Iris pigment epithelial cell (primary cell): ENCODE data around the gene VPS52.

Source experiments
- DNase-seq: peaks from one replicate; pipeline ENCODE4 v3.0.0-alpha.2; 2011; ENCODE audit warnings: low read depth

The VPS52 gene

DNA sequence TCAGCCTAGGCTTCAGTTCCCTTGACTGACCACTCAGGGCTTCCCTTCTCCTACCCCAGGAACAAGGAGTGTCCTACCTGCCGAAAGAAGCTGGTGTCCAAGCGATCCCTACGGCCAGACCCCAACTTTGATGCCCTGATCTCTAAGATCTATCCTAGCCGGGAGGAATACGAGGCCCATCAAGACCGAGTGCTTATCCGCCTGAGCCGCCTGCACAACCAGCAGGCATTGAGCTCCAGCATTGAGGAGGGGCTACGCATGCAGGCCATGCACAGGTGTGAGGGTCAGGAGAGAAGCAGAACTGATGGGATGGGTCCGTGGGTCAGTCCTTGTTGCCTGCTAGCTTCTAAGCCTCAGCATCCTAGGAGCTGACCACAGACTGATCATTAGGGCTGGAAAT is 61.8 kb downstream of the VPS52 start:
- no peak for DNase-seq

DNA sequence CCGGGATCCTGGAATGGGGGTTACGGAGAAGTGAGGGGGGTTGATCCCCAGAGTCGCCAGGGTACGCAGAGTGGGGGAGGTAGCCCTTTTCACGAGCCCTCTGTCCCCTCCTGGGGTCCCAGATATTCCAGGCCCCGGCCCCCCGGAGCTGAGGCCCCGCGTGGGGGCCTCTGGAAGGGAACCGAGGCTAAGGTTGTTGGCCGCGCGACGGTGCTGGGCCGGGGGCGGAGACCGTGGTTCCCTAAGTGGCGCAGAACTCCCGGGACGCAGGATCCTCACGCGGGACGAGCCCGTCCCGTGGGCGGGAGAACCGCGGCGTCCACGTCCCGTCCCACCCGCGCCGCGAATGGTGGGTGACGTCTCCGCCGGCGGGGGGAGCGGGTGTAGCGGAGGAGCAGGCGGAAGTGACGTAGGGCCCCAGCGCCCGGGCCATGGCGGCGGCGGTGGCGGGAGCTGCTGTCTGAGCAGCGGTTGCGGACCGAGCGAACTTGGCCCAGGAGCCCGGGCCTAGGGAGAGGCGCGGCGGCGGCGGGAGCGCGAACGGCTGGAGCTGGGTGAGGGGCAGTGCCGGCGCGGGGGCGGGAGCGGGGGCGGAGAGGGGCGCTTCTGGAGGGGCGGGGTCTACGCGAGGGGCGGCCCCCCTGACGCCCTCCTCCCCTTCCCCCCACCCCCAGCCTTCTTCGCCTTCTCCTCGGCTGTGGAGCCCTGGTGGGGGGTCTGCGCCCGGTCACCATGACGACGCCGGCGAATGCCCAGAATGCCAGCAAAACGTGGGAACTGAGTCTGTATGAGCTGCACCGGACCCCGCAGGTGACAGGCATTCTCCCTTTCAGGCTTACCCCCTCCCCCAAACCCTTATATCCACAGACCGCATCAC is 63.3 kb downstream of the VPS52 start, which contains the start of gene RING1:
Gene RING1, plus strand, starts transcription at position 410 of the 877 bp plus-strand sequence. Its CDS starts 323 bp downstream, at position 733.
- DNase-seq, result peak; percentile 72

DNA sequence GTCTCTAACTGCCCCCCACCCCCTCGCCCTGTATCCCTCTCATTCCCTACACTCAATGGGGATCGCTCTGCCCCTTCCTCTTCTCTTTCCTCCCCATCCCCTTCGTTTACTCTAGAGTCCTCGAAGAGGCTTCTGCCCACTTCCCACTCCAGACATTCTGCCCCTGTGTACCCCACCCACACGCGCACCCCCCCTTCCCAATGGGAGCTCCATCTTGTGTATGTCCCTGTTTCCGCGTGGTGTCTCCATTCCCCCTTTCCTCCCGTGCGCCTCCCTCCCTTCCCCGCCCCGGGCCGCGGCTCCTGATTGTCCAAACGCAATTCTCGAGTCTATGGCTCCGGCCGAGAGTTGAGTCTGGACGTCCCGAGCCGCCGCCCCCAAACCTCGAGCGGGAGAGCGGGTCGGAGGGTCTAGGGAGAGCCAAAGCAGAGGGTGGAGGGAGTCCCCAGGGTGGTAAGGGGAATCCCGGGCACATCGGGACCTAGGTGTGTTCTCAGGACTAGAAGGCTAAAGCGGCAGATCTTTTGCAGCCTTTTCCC is 64.1 kb downstream of the VPS52 start:
- peak; percentile 56 for DNase-seq

DNA sequence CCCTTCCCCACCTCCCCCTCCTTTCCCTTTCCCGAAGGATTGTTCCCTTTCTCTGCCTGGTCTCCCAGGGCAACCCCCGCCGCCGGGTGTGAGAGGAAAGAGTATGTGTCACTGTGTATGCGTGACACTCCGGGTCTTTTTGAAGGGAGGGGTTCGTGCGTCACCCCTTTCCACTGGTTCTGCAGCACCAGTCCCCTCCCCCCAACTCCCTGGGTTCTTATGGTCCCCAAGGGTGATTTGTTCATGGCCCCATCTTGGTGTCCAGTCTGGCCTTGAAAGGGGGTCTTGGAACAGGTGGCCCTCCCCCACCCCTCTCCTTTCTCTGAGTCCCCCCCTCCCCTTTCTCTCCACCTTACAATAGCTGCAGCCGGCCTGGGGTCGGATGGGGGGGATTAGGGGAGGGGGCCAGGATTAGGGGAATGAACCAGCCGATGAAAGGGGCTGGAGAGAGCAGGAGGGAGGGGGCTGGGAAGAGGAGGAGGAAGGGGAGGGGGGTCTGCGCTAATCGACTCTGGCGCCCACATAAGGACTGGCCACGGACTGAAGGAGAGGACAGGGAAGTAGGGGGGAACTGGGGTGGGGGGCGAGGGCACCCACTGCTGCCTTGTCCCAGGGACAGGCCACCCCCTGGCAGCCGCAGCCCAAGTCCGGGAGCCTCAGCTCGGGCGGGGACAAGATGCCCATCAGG is 64.7 kb downstream of the VPS52 start:
- no peak for DNase-seq

DNA sequence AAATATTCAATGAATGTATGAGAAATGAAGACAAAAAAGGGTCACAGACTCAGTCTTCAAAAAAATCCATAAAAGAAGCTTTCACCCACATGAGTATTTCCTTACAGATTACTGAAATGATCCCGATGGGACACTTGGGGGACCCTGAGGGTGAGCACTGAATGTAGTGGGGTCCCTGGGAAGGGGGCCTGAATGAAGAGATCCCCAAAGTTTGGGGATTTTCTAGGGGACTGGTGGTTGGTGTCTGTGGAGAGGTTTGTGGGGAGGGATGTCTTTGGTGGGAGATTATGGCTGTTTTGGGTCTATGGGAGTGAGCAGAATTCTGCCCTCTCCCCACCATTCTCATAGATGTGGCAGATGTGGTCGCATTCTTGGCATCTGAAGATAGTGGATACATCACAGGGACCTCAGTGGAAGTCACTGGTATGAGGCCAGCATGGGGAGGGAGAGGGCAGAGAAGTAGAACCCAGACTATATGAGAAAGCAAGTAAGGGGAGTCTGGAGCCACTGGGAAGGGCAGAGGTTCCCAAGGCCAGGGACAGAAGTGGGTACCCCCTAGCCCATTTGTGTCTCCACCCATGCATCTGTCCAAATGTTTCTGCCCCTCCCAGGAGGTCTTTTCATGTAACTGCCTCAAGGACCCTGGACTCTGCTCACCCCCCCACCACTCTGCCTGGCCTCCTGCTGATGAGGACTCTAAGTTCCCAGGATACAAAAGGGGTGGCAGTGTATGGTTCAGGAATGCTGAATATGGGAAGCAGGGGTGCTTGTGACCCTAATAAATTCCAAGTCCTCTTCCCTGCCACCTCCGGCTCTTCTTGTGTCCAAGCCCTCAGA is 65.4 kb downstream of the VPS52 start:
- DNase-seq, result no peak

DNA sequence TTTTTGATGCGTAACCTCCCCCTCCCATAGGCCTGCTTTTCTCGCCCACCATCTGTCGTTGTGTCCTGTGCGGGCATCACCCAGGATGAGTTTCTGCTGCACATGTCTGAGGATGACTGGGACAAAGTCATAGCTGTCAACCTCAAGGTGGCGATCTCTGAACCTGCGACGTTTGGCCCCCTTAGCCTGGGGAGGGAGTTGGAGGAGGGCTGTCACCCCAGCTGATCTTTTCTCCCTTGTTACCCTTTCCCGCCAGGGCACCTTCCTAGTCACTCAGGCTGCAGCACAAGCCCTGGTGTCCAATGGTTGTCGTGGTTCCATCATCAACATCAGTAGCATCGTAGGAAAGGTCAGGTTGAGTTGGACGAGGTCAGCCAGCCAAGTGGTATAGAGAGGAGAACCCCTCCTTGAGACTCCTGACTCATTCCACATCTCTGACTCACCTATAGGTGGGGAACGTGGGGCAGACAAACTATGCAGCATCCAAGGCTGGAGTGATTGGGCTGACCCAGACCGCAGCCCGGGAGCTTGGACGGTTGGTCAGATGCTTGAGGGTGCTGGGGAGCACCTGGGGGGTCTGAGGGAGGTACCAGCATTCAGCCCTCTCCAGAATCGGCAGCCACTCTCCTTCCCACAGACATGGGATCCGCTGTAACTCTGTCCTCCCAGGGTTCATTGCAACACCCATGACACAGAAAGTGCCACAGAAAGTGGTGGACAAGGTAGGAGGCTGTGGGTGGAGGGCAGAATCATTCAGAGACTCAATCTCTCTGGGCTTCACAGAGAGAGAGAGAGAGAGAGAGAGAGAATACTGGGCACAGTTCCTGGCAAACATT is 66.3 kb downstream of the VPS52 start:
- DNase-seq, result peak; percentile 52

DNA sequence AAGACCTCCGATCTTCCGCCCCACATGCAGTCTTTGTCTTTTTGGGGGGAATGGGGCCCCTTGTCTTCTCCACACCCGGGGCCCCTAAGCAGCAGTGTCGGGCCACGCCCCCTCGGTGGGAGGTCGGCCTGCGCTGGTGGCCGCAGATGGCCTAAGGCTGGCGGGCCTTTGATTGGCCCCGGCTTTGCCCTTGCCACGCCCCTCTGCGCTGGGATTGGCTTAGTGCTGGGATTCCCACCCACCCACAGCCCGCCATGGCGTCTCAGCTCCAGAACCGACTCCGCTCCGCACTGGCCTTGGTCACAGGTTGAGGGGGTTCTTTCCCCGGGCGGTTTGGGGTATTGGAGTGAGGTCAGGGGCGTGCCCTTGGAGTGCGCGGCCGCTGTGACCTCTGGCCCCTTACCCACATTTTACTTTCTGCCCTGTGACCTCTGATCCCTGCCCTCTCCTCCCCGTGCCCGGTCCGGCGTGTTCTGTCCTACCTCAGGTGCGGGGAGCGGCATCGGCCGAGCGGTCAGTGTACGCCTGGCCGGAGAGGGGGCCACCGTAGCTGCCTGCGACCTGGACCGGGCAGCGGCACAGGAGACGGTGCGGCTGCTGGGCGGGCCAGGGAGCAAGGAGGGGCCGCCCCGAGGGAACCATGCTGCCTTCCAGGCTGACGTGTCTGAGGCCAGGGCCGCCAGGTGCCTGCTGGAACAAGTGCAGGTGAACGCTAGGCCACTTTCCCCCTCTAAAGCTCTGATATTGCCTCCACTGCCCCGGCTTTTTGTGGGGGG is 67.1 kb downstream of the VPS52 start, which contains the start of gene HSD17B8:
Gene HSD17B8, plus strand, starts transcription at position 241 of the 776 bp plus-strand sequence. Its CDS starts 14 bp downstream, at position 255.
- peak; percentile 90 for DNase-seq

DNA sequence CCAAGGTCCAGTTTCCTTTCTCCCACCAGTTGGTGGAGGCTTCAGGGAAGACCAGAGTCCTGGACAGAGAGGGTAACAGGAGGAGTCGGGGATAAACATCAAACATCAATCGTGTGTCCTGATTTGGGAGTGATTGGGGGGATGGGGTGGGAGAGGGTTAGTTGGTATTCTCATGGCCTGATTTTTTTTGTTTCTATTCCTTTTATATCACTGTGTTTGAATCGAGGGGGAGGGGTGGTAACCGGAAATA is 67.6 kb downstream of the VPS52 start:
- DNase-seq, result no peak

DNA sequence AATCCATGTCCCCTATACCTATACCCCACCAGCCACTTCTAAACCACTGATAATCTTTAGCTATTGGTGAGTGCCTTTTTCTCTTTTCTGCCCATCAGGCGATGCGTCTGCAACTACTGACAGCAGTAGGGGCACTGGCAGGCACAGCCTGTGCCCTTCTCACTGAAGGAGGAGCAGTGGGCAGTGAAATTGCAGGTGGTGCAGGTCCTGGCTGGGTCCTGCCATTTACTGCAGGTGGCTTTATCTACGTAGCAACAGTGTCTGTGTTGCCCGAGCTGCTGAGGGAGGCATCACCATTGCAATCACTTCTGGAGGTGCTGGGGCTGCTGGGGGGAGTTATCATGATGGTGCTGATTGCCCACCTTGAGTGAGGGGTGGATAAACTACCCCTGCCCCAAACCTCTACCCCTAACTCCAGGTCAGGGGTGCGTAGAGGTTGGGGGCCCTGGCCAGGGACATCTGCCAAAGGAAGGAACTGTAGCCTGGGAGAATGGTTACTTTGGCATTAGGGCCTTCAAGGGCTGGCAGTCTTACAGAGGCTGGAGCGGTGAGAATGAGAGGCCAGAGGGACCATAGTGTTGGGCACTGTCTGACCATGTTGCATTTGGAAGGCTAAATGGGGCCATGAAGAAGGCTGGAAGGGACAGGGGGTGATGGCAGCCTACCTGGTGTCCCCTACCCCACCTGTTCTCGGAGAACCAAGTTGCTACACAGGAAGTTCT is 68.1 kb downstream of the VPS52 start:
- DNase-seq, result no peak

DNA sequence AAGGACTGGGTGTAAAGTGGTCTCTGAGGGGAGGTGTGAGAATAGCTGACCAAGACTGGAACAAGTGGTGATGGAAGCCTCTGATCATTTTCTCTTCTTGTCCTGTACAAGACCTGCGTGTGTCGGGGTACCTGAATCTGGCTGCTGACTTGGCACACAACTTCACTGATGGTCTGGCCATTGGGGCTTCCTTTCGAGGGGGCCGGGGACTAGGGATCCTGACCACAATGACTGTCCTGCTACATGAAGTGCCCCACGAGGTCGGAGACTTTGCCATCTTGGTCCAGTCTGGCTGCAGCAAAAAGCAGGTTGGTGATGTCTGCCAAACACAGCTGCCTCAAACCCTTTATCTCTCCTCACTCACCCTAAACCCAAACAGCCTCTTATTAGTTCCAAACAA is 68.9 kb downstream of the VPS52 start:
- DNase-seq, result no peak

DNA sequence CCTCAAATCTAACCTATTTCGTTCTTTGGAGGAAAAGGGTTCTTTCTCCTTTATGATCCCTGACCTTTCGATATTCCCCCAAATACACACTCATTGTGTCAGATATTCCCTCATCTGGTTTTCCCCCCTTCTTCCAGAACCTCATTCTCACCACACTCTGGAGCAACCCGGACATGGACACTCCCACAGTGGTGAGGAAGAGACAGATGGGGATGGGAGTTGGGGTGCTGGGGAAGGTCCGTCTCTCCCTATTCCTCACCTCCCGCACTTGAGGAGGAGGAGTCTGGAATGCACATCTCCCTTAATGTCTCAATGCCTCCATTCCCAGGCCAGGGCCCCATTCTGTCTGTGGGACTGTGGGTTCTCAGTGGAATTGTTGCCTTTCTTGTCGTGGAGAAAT is 69.7 kb downstream of the VPS52 start:
- no peak for DNase-seq

DNA sequence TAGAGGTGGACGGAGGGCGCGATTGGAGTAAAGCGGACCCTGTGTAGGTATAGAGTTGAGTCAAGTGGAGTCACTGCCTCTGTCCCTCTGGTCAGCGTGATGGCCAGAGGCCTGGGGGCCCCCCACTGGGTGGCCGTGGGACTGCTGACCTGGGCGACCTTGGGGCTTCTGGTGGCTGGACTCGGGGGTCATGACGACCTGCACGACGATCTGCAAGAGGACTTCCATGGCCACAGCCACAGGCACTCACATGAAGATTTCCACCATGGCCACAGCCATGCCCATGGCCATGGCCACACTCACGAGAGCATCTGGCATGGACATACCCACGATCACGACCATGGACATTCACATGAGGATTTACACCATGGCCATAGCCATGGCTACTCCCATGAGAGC is 70.5 kb downstream of the VPS52 start:
- DNase-seq, result no peak
